Nephron (organoid): ENCODE data around the gene TRAM1L1.

Experiments
- H3K27ac Mint-ChIP-seq, 3 experiments: 2 replicates each; pipeline ENCODE4 v1.8.0; 2020; ENCODE audit warnings: mixed read lengths in 3 of 3, mild to moderate bottlenecking in 2 of 3, moderate library complexity in 1 of 3
- H3K27me3 Mint-ChIP-seq: 2 replicates; pipeline ENCODE4 v1.8.0; 2021; ENCODE audit warnings: low read depth, mild to moderate bottlenecking, moderate library complexity, mixed read lengths
- H3K36me3 Mint-ChIP-seq: 2 replicates; pipeline ENCODE4 v1.8.0; 2020; ENCODE audit warnings: low read depth, mixed read lengths
- H3K4me1 Mint-ChIP-seq: 2 replicates; pipeline ENCODE4 v1.8.0; 2020; ENCODE audit warnings: mixed read lengths
- H3K4me3 Mint-ChIP-seq, 3 experiments: 2 replicates each; pipeline ENCODE4 v1.8.0; 2020; ENCODE audit warnings: mild to moderate bottlenecking in 3 of 3, mixed read lengths in 3 of 3, moderate library complexity in 2 of 3
- H3K9me3 Mint-ChIP-seq: 2 replicates; pipeline ENCODE4 v1.8.0; 2020; ENCODE audit warnings: mixed read lengths
- TF ChIP-seq, protein P1 (sequence below), 3 experiments: fragments of 200-600 bp; sonication (generic); IDR thresholded peaks; one replicate each; pipeline ENCODE4 v1.5.0; 2021; ENCODE audit warnings: antibody characterized with exemption in 3 of 3; ENCODE audit not compliant: unreplicated experiment in 3 of 3

Gene TRAM1L1

DNA sequence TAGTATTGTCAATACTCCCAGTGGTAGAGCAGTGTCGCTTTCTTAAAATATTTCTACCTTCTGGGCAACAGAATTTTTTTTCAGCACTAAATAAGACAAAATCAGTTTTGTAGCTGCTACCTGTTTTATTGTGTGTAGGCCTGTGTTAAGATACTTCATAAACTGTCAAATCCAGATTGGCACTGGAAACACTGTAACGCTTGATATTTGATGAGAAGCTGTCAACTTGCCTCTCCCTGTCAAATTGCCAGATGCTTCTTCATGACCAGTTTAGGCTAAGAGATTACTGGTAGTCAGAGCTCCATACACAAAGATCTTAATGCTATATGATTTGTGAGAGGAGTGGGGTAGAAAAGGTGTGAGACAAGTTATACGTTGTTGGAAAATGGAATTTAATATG is 17.3 kb downstream of the TRAM1L1 start:
- Mint-ChIP-seq H3K27ac (no peak overlapping the region), H3K9me3 (peaks cover 2% of the 10 kb centered on the region), H3K36me3 (no peaks in the 10 kb centered on the region), H3K27me3 (no peaks in the 10 kb centered on the region), H3K4me3 (no peak overlapping the region), H3K4me1 (peaks cover 10% of the 10 kb centered on the region)
- TF ChIP-seq, protein P1, sequence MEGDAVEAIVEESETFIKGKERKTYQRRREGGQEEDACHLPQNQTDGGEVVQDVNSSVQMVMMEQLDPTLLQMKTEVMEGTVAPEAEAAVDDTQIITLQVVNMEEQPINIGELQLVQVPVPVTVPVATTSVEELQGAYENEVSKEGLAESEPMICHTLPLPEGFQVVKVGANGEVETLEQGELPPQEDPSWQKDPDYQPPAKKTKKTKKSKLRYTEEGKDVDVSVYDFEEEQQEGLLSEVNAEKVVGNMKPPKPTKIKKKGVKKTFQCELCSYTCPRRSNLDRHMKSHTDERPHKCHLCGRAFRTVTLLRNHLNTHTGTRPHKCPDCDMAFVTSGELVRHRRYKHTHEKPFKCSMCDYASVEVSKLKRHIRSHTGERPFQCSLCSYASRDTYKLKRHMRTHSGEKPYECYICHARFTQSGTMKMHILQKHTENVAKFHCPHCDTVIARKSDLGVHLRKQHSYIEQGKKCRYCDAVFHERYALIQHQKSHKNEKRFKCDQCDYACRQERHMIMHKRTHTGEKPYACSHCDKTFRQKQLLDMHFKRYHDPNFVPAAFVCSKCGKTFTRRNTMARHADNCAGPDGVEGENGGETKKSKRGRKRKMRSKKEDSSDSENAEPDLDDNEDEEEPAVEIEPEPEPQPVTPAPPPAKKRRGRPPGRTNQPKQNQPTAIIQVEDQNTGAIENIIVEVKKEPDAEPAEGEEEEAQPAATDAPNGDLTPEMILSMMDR (IDR thresholded peaks at IDR 0.05; ENCODE audit: unreplicated experiment in 3 of 3): no peak

DNA sequence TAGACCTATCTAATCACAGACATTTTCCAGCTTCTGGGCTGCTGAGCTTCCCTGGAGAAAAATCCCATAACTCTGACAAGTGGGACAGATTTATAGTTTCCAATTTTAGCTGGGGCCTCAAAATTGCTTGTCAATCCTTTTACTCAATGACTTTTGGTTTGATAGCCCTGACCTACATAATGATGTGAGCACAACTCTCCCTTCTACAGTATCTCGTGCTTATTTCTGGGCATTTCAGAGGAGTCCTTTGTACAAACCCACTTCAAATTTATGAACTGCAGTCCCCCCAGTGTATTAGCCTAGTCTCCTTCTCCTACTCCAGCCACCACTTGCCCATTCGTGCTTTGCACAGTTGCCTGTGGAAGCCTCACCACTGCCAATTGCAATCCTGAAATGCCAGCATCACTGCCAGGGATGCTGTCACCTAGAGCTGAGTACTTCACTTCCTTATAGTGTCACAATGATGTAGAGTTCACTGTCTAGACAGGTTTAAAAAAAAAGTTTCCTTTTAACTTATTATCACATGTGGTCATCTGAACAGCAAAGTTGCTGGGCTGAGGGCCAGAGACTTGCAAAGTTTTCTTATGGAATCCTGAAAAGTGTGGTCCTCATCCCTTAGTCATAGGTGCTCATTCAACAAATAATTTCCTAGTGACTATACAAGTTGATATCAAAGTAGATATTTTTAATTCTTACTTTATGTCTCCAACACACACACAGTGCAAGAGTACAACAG is 21.2 kb downstream of the TRAM1L1 start:
- Mint-ChIP-seq H3K27ac (peak overlapping the region; percentile 33 to 74 (median 62)), H3K4me3 (no peak overlapping the region), H3K4me1 (peaks cover 10% of the 10 kb centered on the region), H3K27me3 (no peaks in the 10 kb centered on the region), H3K36me3 (no peaks in the 10 kb centered on the region), H3K9me3 (peaks cover 8% of the 10 kb centered on the region)
- TF ChIP-seq, protein P1 (IDR thresholded peaks at IDR 0.05; ENCODE audit: unreplicated experiment in 3 of 3): no peak

DNA sequence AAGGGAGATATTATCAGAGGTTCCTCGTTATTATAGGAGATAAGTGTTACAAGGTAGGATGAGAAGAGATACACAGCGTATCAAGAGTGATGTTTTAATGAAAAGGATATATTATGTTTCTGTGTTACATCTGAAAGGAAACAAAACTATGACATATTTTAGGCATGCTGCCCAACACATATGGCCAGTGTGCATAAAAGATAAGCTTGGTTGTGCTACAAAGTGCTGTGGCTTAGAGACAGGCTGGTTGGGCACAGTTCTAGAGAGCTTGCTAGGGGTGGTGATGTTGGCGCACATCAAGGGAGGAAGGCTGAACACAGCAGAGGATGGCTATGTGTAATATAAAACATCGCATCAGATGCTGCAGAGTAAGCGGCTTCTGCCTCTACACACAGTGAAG is 42.4 kb downstream of the TRAM1L1 start:
- Mint-ChIP-seq H3K36me3 (peaks cover 4% of the 10 kb centered on the region), H3K27me3 (peaks cover 4% of the 10 kb centered on the region), H3K4me3 (no peak overlapping the region), H3K9me3 (peaks cover 14% of the 10 kb centered on the region), H3K27ac (no peak overlapping the region), H3K4me1 (no peaks in the 10 kb centered on the region)
- TF ChIP-seq, protein P1 (IDR thresholded peaks at IDR 0.05; ENCODE audit: unreplicated experiment in 3 of 3): no peak
